ENCODE measurements around the gene ARHGAP24. TPM values are rescaled to one million over a fixed set of nuclear protein-coding genes. Genes with fewer than 3 reads are reported as not detected.
"Not testable (repeated sequence)": the region's sequence is repeated elsewhere in the genome, so short reads cannot be mapped to it uniquely, and the experiment has no call there.

Gene ARHGAP24
- total and polyA plus RNA-seq, 5 donors from 2014 or later = 0.14 to 0.53 (median 0.35) TPM; not detected in 2

- H3K4me1 Mint-ChIP-seq = no peaks in the 10 kb centered on the region
- ATAC-seq (ENCODE audit: low read depth in 2 of 2) (no peak), DNase-seq (no peak)
- no peak overlapping the region for H3K27ac Mint-ChIP-seq
- H3K4me3 Mint-ChIP-seq = no peak overlapping the region
- Histone ChIP-seq H3K36me3 (ENCODE audit: control insufficient read depth, insufficient read depth, low read length) (no peaks in the 10 kb centered on the region), H3K27me3 (ENCODE audit: control insufficient read depth, insufficient read depth, low read length) (no peaks in the 10 kb centered on the region), H3K4me3 (ENCODE audit: low read depth, low read length) (no peak overlapping the region), H3K9me3 (ENCODE audit: control insufficient read depth in 2 of 2, low read length in 2 of 2) (no peaks in the 10 kb centered on the region), H3K4me1 (ENCODE audit: control insufficient read depth, insufficient read depth, low read length, poor library complexity, severe bottlenecking) (no peaks in the 10 kb centered on the region), H3K27ac (ENCODE audit: insufficient read depth, low read length, poor library complexity, severe bottlenecking) (no peak overlapping the region)
- no peaks in the 10 kb centered on the region for H3K36me3 Mint-ChIP-seq
- H3K9me3 Mint-ChIP-seq = peaks cover 0 to 8% (median 2%) of the 10 kb centered on the region in 7 donors
- H3K27me3 Mint-ChIP-seq = no peaks in the 10 kb centered on the region
These were observed 432.1 kb downstream of the ARHGAP24 start for GRCh38 chr4:85907001-85907400.

DNA sequence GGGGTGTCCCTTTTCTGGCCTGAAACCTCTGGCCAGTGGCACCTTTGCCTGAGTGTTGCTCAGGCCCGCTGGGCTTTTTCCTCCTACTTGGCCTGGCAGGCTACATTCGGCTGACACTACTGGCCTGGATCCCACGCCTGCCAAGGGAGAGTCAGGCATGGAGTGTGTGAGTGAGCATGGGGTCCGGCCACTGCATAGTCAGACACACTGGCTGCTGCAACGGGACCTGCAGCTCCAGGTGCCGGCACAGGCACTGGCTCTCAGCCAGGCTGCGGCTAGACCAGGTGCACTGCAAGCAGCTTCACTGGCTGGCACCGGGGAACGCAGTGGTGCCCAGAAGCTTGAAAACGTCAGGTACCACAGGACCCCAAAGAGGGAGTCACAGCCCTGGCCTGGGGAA, 434.9 kb downstream of the ARHGAP24 start:
- Histone ChIP-seq H3K4me3 (ENCODE audit: low read depth, low read length) (no peak overlapping the region), H3K4me1 (ENCODE audit: control insufficient read depth, insufficient read depth, low read length, poor library complexity, severe bottlenecking) (no peaks in the 10 kb centered on the region), H3K27ac (ENCODE audit: insufficient read depth, low read length, poor library complexity, severe bottlenecking) (no peak overlapping the region), H3K9me3 (ENCODE audit: control insufficient read depth in 2 of 2, low read length in 2 of 2) (no peaks in the 10 kb centered on the region), H3K36me3 (ENCODE audit: control insufficient read depth, insufficient read depth, low read length) (no peaks in the 10 kb centered on the region), H3K27me3 (ENCODE audit: control insufficient read depth, insufficient read depth, low read length) (no peaks in the 10 kb centered on the region)
- ATAC-seq (ENCODE audit: low read depth in 2 of 2) (no peak), DNase-seq (no peak)
- no peaks in the 10 kb centered on the region for H3K36me3 Mint-ChIP-seq
- no peak overlapping the region for H3K27ac Mint-ChIP-seq
- no peaks in the 10 kb centered on the region for H3K4me1 Mint-ChIP-seq
- no peak overlapping the region for H3K4me3 Mint-ChIP-seq
- peaks cover 0 to 9% (median 2%) of the 10 kb centered on the region in 7 donors for H3K9me3 Mint-ChIP-seq
- H3K27me3 Mint-ChIP-seq = no peaks in the 10 kb centered on the region

DNA sequence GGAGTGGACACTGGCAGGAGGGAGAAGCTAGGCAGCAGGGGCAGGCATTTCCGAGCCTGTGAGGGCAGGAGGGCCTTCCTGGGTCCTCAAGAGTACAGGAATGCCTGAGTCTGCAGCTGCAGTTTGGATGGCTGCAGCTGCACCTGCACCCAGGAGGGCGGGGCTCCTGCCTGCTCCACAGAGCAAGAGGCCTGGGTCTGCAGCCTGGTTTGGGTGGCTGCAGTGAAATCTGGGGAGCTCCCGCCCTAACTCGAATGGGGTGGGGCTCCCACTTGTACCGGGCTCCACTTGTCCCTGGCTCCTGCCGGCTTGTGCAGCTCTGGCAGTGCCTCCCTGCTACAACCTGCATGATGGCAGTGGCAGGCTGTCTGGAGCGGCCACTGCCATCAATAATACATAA, 436.0 kb downstream of the ARHGAP24 start:
- Mint-ChIP-seq H3K27me3 (no peaks in the 10 kb centered on the region), H3K36me3 (no peaks in the 10 kb centered on the region), H3K27ac (no peak overlapping the region), H3K9me3 (peaks cover 0 to 9% (median 2%) of the 10 kb centered on the region in 7 donors), H3K4me1 (no peaks in the 10 kb centered on the region), H3K4me3 (no peak overlapping the region)
- Histone ChIP-seq H3K27ac (ENCODE audit: insufficient read depth, low read length, poor library complexity, severe bottlenecking) (no peak overlapping the region), H3K4me1 (ENCODE audit: control insufficient read depth, insufficient read depth, low read length, poor library complexity, severe bottlenecking) (no peaks in the 10 kb centered on the region), H3K4me3 (ENCODE audit: low read depth, low read length) (no peak overlapping the region), H3K36me3 (ENCODE audit: control insufficient read depth, insufficient read depth, low read length) (no peaks in the 10 kb centered on the region), H3K9me3 (ENCODE audit: control insufficient read depth in 2 of 2, low read length in 2 of 2) (no peaks in the 10 kb centered on the region), H3K27me3 (ENCODE audit: control insufficient read depth, insufficient read depth, low read length) (no peaks in the 10 kb centered on the region)
- DNase-seq = no peak
- ATAC-seq (ENCODE audit: low read depth in 2 of 2) = no peak

GRCh38 chr4:85913931-85914694, 439.2 kb downstream of the ARHGAP24 start:
- Histone ChIP-seq H3K36me3 (ENCODE audit: control insufficient read depth, insufficient read depth, low read length) (no peaks in the 10 kb centered on the region), H3K4me1 (ENCODE audit: control insufficient read depth, insufficient read depth, low read length, poor library complexity, severe bottlenecking) (no peaks in the 10 kb centered on the region), H3K27ac (ENCODE audit: insufficient read depth, low read length, poor library complexity, severe bottlenecking) (no peak overlapping the region), H3K9me3 (ENCODE audit: control insufficient read depth in 2 of 2, low read length in 2 of 2) (no peaks in the 10 kb centered on the region), H3K4me3 (ENCODE audit: low read depth, low read length) (no peak overlapping the region), H3K27me3 (ENCODE audit: control insufficient read depth, insufficient read depth, low read length) (no peaks in the 10 kb centered on the region)
- Mint-ChIP-seq H3K9me3 (peaks cover 0 to 6% (median 0%) of the 10 kb centered on the region in 7 donors), H3K27ac (no peak overlapping the region), H3K4me1 (no peaks in the 10 kb centered on the region), H3K36me3 (no peaks in the 10 kb centered on the region), H3K27me3 (no peaks in the 10 kb centered on the region), H3K4me3 (no peak overlapping the region)
- DNase-seq (no peak), ATAC-seq (ENCODE audit: low read depth in 2 of 2) (no peak)

DNA sequence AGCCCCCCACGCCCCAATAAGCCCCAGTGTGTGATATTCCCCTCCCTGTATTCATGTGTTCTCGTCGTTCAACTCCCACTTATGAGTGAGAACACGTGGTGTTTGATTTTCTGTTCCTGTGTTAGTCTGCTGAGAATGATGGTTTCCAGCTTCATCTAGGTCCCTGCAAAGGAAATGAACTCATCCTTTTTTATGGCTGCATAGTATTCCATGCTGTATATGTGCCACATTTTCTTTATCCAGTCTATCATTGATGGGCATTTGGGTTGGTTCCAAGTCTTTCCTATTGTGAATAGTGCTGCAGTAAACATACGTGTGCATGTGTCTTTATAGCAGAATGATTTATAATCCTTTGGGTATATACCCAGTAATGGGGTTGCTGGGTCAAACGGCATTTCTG, 440.6 kb downstream of the ARHGAP24 start:
- not testable (repeated sequence) for H3K9me3 ChIP-seq (ENCODE audit: control insufficient read depth in 2 of 2, low read length in 2 of 2); ATAC-seq (ENCODE audit: low read depth in 2 of 2); H3K4me3 ChIP-seq (ENCODE audit: low read depth, low read length); DNase-seq; H3K9me3 Mint-ChIP-seq; H3K36me3 Mint-ChIP-seq; H3K27me3 Mint-ChIP-seq; H3K4me1 Mint-ChIP-seq; H3K4me1 ChIP-seq (ENCODE audit: control insufficient read depth, insufficient read depth, low read length, poor library complexity, severe bottlenecking); H3K27ac Mint-ChIP-seq; H3K36me3 ChIP-seq (ENCODE audit: control insufficient read depth, insufficient read depth, low read length); H3K27ac ChIP-seq (ENCODE audit: insufficient read depth, low read length, poor library complexity, severe bottlenecking); H3K4me3 Mint-ChIP-seq; H3K27me3 ChIP-seq (ENCODE audit: control insufficient read depth, insufficient read depth, low read length)

DNA sequence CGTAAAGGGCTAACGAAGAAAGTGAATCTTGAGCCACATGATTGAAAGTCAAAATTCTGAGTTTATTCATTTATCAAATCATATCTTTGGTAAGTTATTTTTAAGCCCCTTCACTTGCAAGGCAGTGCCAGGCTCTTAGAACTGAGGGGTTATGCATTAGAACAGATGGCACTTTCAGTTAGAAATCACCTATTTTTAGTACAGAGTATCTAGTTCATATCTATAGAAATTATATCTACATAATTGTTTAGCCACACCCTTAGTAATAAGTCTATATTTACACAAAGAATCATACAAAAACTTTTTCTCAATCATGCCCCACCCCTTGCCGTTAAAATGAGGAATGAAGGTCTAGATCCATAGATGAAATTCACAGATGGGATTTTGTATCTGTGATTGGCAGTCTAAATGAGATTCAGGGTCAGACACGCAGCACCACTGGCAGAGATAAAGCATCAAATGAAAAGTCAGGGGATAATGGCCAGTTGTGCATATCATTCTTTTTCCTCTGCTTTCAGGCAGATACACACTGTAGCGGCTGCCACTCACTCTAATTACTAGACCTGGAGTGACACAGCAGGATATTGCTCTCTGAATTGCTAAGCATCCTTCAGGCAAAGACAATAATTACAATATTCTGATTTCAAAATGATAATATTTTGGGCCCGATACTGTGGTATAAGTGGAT, 444.4 kb downstream of the ARHGAP24 start:
- no peaks in the 10 kb centered on the region for H3K36me3 Mint-ChIP-seq
- Histone ChIP-seq H3K4me1 (ENCODE audit: control insufficient read depth, insufficient read depth, low read length, poor library complexity, severe bottlenecking) (no peaks in the 10 kb centered on the region), H3K4me3 (ENCODE audit: low read depth, low read length) (no peak overlapping the region), H3K36me3 (ENCODE audit: control insufficient read depth, insufficient read depth, low read length) (no peaks in the 10 kb centered on the region), H3K27ac (ENCODE audit: insufficient read depth, low read length, poor library complexity, severe bottlenecking) (no peak overlapping the region), H3K27me3 (ENCODE audit: control insufficient read depth, insufficient read depth, low read length) (no peaks in the 10 kb centered on the region), H3K9me3 (ENCODE audit: control insufficient read depth in 2 of 2, low read length in 2 of 2) (no peaks in the 10 kb centered on the region)
- no peak for DNase-seq
- H3K9me3 Mint-ChIP-seq = peaks cover 0 to 7% (median 2%) of the 10 kb centered on the region in 7 donors
- H3K27me3 Mint-ChIP-seq = no peaks in the 10 kb centered on the region
- ATAC-seq (ENCODE audit: low read depth in 2 of 2) = no peak
- H3K4me1 Mint-ChIP-seq = no peaks in the 10 kb centered on the region
- no peak overlapping the region for H3K27ac Mint-ChIP-seq
- no peak overlapping the region for H3K4me3 Mint-ChIP-seq

GRCh38 chr4:85925071-85925470, 450.1 kb downstream of the ARHGAP24 start:
- H3K4me3 ChIP-seq (ENCODE audit: low read depth, low read length) = no peak overlapping the region
- no peak overlapping the region for H3K27ac ChIP-seq (ENCODE audit: insufficient read depth, low read length, poor library complexity, severe bottlenecking)
- Mint-ChIP-seq H3K27ac (no peak overlapping the region), H3K9me3 (peaks cover 0 to 7% (median 0%) of the 10 kb centered on the region in 7 donors), H3K4me1 (peaks cover 0 to 4% (median 0%) of the 10 kb centered on the region in 4 donors), H3K36me3 (no peaks in the 10 kb centered on the region), H3K27me3 (no peaks in the 10 kb centered on the region), H3K4me3 (no peak overlapping the region)
- H3K9me3 ChIP-seq (ENCODE audit: control insufficient read depth in 2 of 2, low read length in 2 of 2) = no peaks in the 10 kb centered on the region
- no peaks in the 10 kb centered on the region for H3K4me1 ChIP-seq (ENCODE audit: control insufficient read depth, insufficient read depth, low read length, poor library complexity, severe bottlenecking)
- no peaks in the 10 kb centered on the region for H3K27me3 ChIP-seq (ENCODE audit: control insufficient read depth, insufficient read depth, low read length)
- DNase-seq = no peak
- no peak for ATAC-seq (ENCODE audit: low read depth in 2 of 2)
- H3K36me3 ChIP-seq (ENCODE audit: control insufficient read depth, insufficient read depth, low read length) = no peaks in the 10 kb centered on the region

Data from CD4-positive, CD25-positive, alpha-beta regulatory T cell (primary cell).